ENCODE measurements around the gene PCBP4. TPM values are rescaled to one million over a fixed set of nuclear protein-coding genes. Genes with fewer than 3 reads are reported as not detected.

Gene PCBP4
- total RNA-seq, 1 experiment from 2014 or later: 48.8 TPM

GRCh38 chr3:51921081-51921578 is 46.1 kb downstream of the PCBP4 start:
- intact Hi-C loops (cut with micrococcal nuclease): no loop called here
- Histone ChIP-seq H4K20me1 (ENCODE audit: insufficient read depth) (no peaks in the 10 kb centered on the region), H3K4me1 (ENCODE audit: control insufficient read depth in 1 of 2, insufficient read depth in 2 of 2, low read length in 2 of 2) (no peaks in the 10 kb centered on the region), H3K9me2 (ENCODE audit: insufficient read depth) (no peaks in the 10 kb centered on the region), H3K4me3 (replicated peaks in 1 of 2; ENCODE audit: low read depth in 1 of 2, low read length in 2 of 2) (no peak overlapping the region), H3K9ac (ENCODE audit: low read length) (no peak overlapping the region), H3K79me2 (ENCODE audit: insufficient read depth, low read length) (no peaks in the 10 kb centered on the region), H3K4me2 (ENCODE audit: low read length) (no peak overlapping the region), H3K9me3 (ENCODE audit: control insufficient read depth in 1 of 2, insufficient read depth in 1 of 2, low read depth in 1 of 2, low read length in 2 of 2) (no peaks in the 10 kb centered on the region), H2AFZ (ENCODE audit: low read depth, low read length, poor library complexity, severe bottlenecking) (no peak overlapping the region), H3K36me3 (ENCODE audit: control insufficient read depth in 1 of 2, insufficient read depth in 2 of 2, low read length in 2 of 2) (no peaks in the 10 kb centered on the region), H3K27me3 (ENCODE audit: insufficient read depth, low read length) (no peaks in the 10 kb centered on the region), H3K27ac (ENCODE audit: low read depth, low read length) (no peak overlapping the region)
- TF ChIP-seq SIN3A (IDR thresholded peaks at IDR 0.05; ENCODE audit: low read depth) (no peak), ELF1 (IDR thresholded peaks at IDR 0.05; ENCODE audit: borderline replicate concordance, low read depth) (no peak), REST (IDR thresholded peaks at IDR 0.05; ENCODE audit: low read depth) (no peak), CBX3 (IDR thresholded peaks at IDR 0.05; ENCODE audit: low read depth) (no peak), YY1 (IDR thresholded peaks at IDR 0.05; ENCODE audit: extremely low read depth, insufficient replicate concordance, low read depth, low read length) (no peak), FOSL1 (IDR thresholded peaks at IDR 0.05; ENCODE audit: low read depth) (no peak), ZFX (IDR thresholded peaks at IDR 0.05) (no peak), EGR1 (IDR thresholded peaks at IDR 0.05; ENCODE audit: low read depth) (no peak), CEBPB (IDR thresholded peaks at IDR 0.05; ENCODE audit: low read depth) (no peak), ATF3 (IDR thresholded peaks at IDR 0.05) (no peak), SP1 (IDR thresholded peaks at IDR 0.05; ENCODE audit: low read depth) (no peak), RAD21 (IDR thresholded peaks at IDR 0.05; ENCODE audit: low read depth) (no peak), POLR2A (IDR thresholded peaks at IDR 0.05; ENCODE audit: borderline replicate concordance, extremely low read depth, insufficient read depth, insufficient read length) (no peak), MAX (IDR thresholded peaks at IDR 0.05) (no peak), POLR2AphosphoS5 (IDR thresholded peaks at IDR 0.05; ENCODE audit: low read depth, low read length) (no peak), CTCF (IDR thresholded peaks at IDR 0.05 in 2 of 3, conservative IDR thresholded peaks at IDR 0.05 in 1 of 3; ENCODE audit: borderline replicate concordance in 1 of 3, insufficient read depth in 1 of 3, low read depth in 2 of 3, low read length in 2 of 3) (no peak), SRF (IDR thresholded peaks at IDR 0.05; ENCODE audit: low read depth) (no peak), EZH2phosphoT487 (IDR thresholded peaks at IDR 0.05; ENCODE audit: borderline replicate concordance) (no peak), JUND (IDR thresholded peaks at IDR 0.05) (no peak), EZH2 (IDR thresholded peaks at IDR 0.05) (no peak)
- ChIA-PET POLR2A (no interaction called here), CTCF (no interaction called here), RAD21 (ENCODE audit: low non-redundant PET in 1 of 2, low total read pairs in 2 of 2, uncharacterized antibody in 2 of 2, unreplicated experiment in 2 of 2) (no interaction called here)
- ATAC-seq (no peak), DNase-seq (ENCODE audit: low read depth, low spot score) (no peak)
- no TSS peak for BruUV-seq (replicated peaks)
